Ectodermal cell (in vitro differentiated cells): ENCODE data around the gene VEGFB.

ENCODE experiments used
- H3K27ac ChIP-seq: 2 replicates; pipeline ENCODE4 v1.7.0; 2013; ENCODE audit warnings: mild to moderate bottlenecking, low read depth, low read length; ENCODE audit not compliant: insufficient read depth, poor library complexity, severe bottlenecking
- H3K27me3 ChIP-seq: 2 replicates; pipeline ENCODE4 v1.7.0; 2013; ENCODE audit warnings: mild to moderate bottlenecking, low read length; ENCODE audit not compliant: insufficient read depth, control insufficient read depth, poor library complexity, severe bottlenecking
- H3K36me3 ChIP-seq: one replicate; pipeline ENCODE4 v1.7.0; 2013; ENCODE audit warnings: low read length; ENCODE audit not compliant: control insufficient read depth, insufficient read depth
- H3K4me1 ChIP-seq: one replicate; pipeline ENCODE4 v1.7.0; 2013; ENCODE audit warnings: low read length; ENCODE audit not compliant: control insufficient read depth, insufficient read depth
- H3K4me3 ChIP-seq: 2 replicates; pipeline ENCODE4 v1.7.0; 2013; ENCODE audit warnings: low read depth, low read length, control low read depth; ENCODE audit not compliant: insufficient read depth
- H3K9me3 ChIP-seq: 2 replicates; pipeline ENCODE4 v1.7.0; 2013; ENCODE audit warnings: mild to moderate bottlenecking, low read length, moderate library complexity; ENCODE audit not compliant: control insufficient read depth
- WGBS, 2 experiments: methylation state at CpG; one replicate each; pipeline ENCODE4 v1.1.7; 2013; ENCODE audit warnings: missing lambda C conversion rate in 2 of 2; 5-methylcytosine and 5-hydroxymethylcytosine counted together

Gene VEGFB

DNA sequence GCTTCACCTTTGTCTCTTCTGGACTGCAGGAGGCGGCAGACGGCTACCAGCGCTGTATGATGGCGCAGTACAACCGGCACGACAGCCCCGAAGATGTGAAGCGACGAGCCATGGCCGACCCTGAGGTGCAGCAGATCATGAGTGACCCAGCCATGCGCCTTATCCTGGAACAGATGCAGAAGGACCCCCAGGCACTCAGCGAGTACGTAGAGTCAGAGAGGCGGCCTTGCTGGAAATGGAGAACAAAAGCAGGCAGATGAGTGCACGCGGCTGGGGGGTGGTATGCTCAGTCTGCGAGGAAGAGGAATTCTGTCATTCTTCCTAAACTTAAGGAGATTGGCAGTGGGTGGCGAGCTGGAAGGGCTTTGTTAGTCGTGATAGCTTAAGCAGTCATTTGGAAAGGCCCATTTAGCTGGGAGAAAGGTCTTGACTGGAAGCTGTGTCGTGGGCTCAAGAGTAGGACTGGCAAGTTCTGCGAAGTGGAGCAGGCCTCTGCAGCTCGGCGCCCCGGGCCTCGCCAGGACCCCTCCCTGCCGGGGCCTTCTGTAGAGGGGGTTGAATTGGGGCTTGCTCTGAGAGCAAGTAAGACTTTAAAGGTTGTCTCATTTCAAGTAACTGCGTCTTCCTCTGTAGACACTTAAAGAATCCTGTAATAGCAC lies 30.8 kb upstream of the VEGFB start:
- Histone ChIP-seq H3K36me3 (peaks cover 45% of the 10 kb centered on the region), H3K9me3 (no peaks in the 10 kb centered on the region)
- WGBS, 2 experiments, result 92 to 94% methylated on average over 27 of the region's 27 CpGs

DNA sequence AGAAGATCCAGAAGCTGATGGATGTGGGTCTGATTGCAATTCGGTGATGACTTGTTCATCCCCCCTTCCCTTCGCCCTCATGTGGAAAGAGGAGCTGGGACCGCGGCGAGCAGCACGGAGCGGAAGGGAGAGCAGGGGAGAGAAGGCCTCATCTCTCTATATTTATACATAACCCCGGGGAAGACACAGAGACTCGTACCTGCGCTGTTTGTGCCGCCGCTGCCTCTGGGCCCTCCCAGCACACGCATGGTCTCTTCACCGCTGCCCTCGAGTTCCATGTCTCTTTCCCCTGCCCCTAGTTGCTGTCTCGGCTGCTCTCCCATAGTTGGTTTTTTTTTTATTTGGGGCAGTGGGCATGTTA lies 30.3 kb upstream of the VEGFB start:
- peaks cover 41% of the 10 kb centered on the region for H3K36me3 ChIP-seq
- 92 to 95% methylated on average over 16 of the region's 16 CpGs for WGBS, 2 experiments

More for the DNA sequence above, 30.8 kb upstream of the VEGFB start:
- Histone ChIP-seq H3K27me3 (no peaks in the 10 kb centered on the region), H3K4me3 (no peak overlapping the region), H3K27ac (no peak overlapping the region), H3K4me1 (no peaks in the 10 kb centered on the region)

DNA sequence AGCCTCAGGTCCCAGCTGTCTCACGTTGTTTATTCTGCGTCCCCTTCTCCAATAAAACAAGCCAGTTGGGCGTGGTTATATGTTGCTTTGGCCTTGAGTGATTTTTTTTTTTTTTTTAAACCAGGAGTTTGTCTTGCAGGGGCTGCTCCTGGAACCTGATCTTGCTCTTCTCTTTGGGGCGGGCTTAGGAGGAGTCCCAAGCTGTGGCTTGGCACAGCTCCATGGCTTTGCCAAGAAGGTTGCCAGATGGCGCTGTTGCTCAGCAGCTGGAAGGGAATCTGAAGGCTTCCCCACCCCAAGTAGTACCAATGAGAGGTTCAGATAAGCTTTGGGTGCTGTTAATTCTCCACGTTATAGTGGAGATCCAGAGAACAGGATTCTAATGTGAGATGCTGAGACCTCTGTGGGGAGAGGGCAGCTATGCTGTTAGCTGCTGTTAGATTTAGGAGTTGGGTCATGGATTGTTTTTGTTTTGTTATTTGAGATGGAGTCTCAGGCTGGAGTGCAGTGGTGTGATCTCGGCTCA lies 29.9 kb upstream of the VEGFB start:
- H3K27ac ChIP-seq, result no peak overlapping the region
- 74 to 79% methylated on average over 7 of the region's 7 CpGs for WGBS, 2 experiments

More for the DNA sequence above, 30.3 kb upstream of the VEGFB start:
- Histone ChIP-seq H3K9me3 (no peaks in the 10 kb centered on the region), H3K4me1 (no peaks in the 10 kb centered on the region), H3K4me3 (no peak overlapping the region), H3K27me3 (no peaks in the 10 kb centered on the region), H3K27ac (no peak overlapping the region)

DNA sequence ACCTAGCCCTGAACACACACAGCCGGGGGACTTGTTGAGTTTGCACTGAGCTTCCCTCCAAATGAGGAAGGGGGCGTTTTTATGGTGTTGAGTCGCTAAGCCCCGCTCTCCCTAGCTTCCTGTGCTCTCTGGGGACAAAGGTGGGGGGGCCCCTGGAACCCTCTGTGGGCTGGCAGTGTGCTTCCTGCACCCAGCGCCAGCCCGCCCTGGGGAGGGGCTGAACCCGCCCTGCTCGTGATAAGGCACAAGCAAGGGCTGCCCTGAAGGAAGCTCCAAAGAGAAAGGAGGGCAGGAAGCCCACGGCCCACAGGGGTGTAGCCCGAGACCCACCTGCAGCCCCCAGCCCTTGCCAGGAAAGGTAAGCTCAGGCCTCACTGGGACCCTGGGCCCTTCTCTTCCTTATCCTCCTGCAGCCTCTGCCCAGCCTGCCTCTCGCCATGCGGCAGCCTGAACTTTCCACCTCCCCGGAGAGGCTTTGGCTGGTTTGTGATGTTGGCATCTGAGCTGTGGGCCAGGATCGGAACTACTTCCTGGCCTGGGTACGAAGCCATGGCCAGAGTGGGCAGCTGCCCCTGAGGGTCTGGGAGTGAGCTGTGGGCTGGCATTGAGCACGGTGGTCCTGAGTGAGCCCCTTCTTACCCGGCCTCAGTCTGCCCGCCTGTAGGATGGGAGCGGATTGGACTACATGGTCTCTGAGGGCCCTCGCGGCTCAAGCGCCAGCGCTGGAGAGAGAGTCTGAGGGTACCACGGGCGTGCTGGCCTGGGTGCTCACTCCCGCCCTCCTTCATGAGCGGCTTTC lies 27.7 kb upstream of the VEGFB start, which contains the start of gene FERMT3:
Gene FERMT3, plus strand, starts transcription at position 265 of the 799 bp plus-strand sequence. CDS start 644 bp downstream, outside the sequence.
- Histone ChIP-seq H3K4me1 (no peaks in the 10 kb centered on the region), H3K27me3 (no peaks in the 10 kb centered on the region), H3K36me3 (peaks cover 23% of the 10 kb centered on the region), H3K27ac (peak within 1 kb of the TSS; percentile 8), H3K4me3 (no peak within 1 kb of the TSS), H3K9me3 (no peaks in the 10 kb centered on the region)
- WGBS, 2 experiments, result 94 to 95% methylated on average over 27 of the region's 27 CpGs

More for the DNA sequence above, 29.9 kb upstream of the VEGFB start:
- Histone ChIP-seq H3K9me3 (no peaks in the 10 kb centered on the region), H3K4me1 (no peaks in the 10 kb centered on the region), H3K36me3 (peaks cover 41% of the 10 kb centered on the region), H3K4me3 (no peak overlapping the region), H3K27me3 (no peaks in the 10 kb centered on the region)

DNA sequence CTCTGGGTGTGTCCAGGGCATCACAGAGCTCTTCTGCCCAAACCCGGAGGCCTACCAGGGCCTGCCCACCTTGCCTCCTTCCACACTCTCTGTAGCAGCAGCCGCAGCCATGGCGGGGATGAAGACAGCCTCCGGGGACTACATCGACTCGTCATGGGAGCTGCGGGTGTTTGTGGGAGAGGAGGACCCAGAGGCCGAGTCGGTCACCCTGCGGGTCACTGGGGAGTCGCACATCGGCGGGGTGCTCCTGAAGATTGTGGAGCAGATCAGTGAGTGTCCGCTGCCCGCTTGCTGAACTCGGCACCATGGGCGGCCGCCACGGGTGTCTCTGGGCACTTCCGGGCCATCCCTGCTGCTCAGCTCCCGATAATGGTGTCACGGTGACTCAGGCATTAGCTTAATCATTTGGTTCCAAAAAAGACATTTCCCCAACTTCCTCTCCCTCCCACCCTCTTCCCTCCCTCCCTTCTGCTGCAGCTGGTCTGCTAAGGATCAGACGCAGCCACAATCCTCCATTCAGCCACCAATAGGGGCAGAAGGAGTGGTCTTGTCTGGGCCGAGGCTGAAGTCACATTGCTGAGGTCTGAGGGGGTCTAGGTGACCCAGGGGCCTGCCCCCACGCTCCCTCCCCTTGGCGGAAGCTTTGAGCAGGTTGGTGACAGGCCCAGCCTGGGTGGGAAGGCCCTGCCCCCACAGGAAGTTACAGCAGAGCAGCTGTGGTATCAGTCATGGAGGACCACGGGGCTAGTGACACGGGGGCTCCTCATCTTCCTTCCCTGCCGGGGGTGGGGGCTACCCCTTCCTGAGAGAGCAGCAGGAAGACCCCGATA lies 26.9 kb upstream of the VEGFB start:
- no peaks in the 10 kb centered on the region for H3K9me3 ChIP-seq
- no peaks in the 10 kb centered on the region for H3K4me1 ChIP-seq
- H3K36me3 ChIP-seq, result peaks cover 15% of the 10 kb centered on the region
- 90 to 92% methylated on average over 30 of the region's 30 CpGs for WGBS, 2 experiments
- peak overlapping the region; percentile 8 for H3K27ac ChIP-seq
- H3K4me3 ChIP-seq, result no peak overlapping the region
- no peaks in the 10 kb centered on the region for H3K27me3 ChIP-seq

GRCh38 chr11:64208086-64208795 lies 26.1 kb upstream of the VEGFB start:
- H3K36me3 ChIP-seq, result peaks cover 11% of the 10 kb centered on the region
- H3K27ac ChIP-seq, result no peak overlapping the region
- H3K4me1 ChIP-seq, result no peaks in the 10 kb centered on the region
- H3K27me3 ChIP-seq, result no peaks in the 10 kb centered on the region
- no peak overlapping the region for H3K4me3 ChIP-seq
- 93 to 95% methylated on average over 23 of the region's 23 CpGs for WGBS, 2 experiments
- no peaks in the 10 kb centered on the region for H3K9me3 ChIP-seq

GRCh38 chr11:64208796-64209562 lies 25.4 kb upstream of the VEGFB start:
- WGBS, 2 experiments, result 89 to 91% methylated on average over 18 of the region's 18 CpGs
- no peak overlapping the region for H3K27ac ChIP-seq
- no peaks in the 10 kb centered on the region for H3K4me1 ChIP-seq
- no peaks in the 10 kb centered on the region for H3K9me3 ChIP-seq
- no peak overlapping the region for H3K4me3 ChIP-seq
- peaks cover 6% of the 10 kb centered on the region for H3K36me3 ChIP-seq
- no peaks in the 10 kb centered on the region for H3K27me3 ChIP-seq

GRCh38 chr11:64209563-64209843 lies 24.9 kb upstream of the VEGFB start:
- Histone ChIP-seq H3K27me3 (no peaks in the 10 kb centered on the region), H3K9me3 (no peaks in the 10 kb centered on the region), H3K27ac (no peak overlapping the region), H3K4me3 (no peak overlapping the region), H3K36me3 (peaks cover 5% of the 10 kb centered on the region), H3K4me1 (no peaks in the 10 kb centered on the region)
- WGBS, 2 experiments, result 91 to 93% methylated on average over 8 of the region's 8 CpGs

DNA sequence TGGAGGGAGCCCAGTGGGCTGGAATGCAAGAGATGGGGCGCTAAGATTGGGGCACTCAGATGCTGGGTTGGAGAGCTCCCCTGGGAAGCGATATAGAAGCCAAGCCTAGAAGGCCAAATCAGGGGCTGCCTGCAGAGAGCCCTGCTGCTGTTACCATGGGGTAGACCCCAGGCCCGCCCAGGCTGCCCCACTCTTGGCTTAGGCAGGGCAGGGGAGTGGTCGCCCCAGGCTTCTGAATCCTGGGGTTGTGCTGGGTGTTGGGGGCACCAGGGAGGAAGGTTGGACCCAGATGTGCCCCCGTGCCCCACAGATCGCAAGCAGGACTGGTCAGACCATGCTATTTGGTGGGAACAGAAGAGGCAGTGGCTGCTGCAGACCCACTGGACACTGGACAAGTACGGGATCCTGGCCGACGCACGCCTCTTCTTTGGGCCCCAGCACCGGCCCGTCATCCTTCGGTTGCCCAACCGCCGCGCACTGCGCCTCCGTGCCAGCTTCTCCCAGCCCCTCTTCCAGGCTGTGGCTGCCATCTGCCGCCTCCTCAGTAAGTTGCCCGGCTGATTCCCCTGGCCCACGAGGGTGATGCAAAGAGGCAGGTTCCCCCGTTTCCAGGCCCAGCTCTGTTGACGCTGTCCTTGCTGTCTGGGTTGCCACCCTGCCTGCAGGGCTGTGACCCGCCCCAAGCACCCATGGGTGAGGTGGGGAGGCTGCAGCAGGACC lies 23.9 kb upstream of the VEGFB start:
- WGBS, 2 experiments, result 95 to 96% methylated on average over 24 of the region's 24 CpGs
- H3K9me3 ChIP-seq, result no peaks in the 10 kb centered on the region
- no peak overlapping the region for H3K4me3 ChIP-seq
- no peaks in the 10 kb centered on the region for H3K4me1 ChIP-seq
- no peaks in the 10 kb centered on the region for H3K27me3 ChIP-seq
- no peak overlapping the region for H3K27ac ChIP-seq
- H3K36me3 ChIP-seq, result peaks cover 1% of the 10 kb centered on the region
